HG03280 (cell line): ENCODE results near the gene OR1L1.

Experiments used
- ATAC-seq: cut with Tn5 transposase; IDR thresholded peaks from one replicate; pipeline ENCODE4 v1.9.1; 2021; ENCODE audit warnings: mild to moderate bottlenecking, moderate library complexity; ENCODE audit not compliant: unreplicated experiment

Gene OR1L1

GRCh38 chr9:122661416-122661815 lies at the start of gene OR1L1:
OR1L1 (plus strand) TSS chr9:122661716; CDS start chr9:122661716, 0 bp downstream.
- ATAC-seq, result no peak

GRCh38 chr9:122614362-122614761 lies 47.2 kb upstream of the OR1L1 start, which contains the start of gene OR1Q1:
OR1Q1 (plus strand) TSS chr9:122614738; CDS start chr9:122614738, 0 bp downstream.
- no peak for ATAC-seq

GRCh38 chr9:122619996-122620395 lies 41.5 kb upstream of the OR1L1 start:
- no peak for ATAC-seq

GRCh38 chr9:122642226-122642625 lies 19.3 kb upstream of the OR1L1 start:
- no peak for ATAC-seq

- no peak for ATAC-seq
Measured at GRCh38 chr9:122656378-122656777, 5.1 kb upstream of the OR1L1 start.

GRCh38 chr9:122657527-122657926 lies 4.0 kb upstream of the OR1L1 start, which contains the start of gene OR1B1:
OR1B1 (minus strand) TSS chr9:122657627.
- no peak for ATAC-seq

- no peak for ATAC-seq
Measured at GRCh38 chr9:122672481-122672880, 11.0 kb downstream of the OR1L1 start.

- no peak for ATAC-seq
Measured at GRCh38 chr9:122684851-122685250, 23.3 kb downstream of the OR1L1 start.

GRCh38 chr9:122695696-122696095 lies 34.2 kb downstream of the OR1L1 start:
- no peak for ATAC-seq
